DOHH2 (cell line): ENCODE measurements around the gene MICAL1.

Experiments used
- CTCF ChIP-seq: fragments of 200-600 bp; sonication (generic); IDR thresholded peaks from one replicate; pipeline ENCODE4 v1.5.1; 2014; ENCODE audit warnings: antibody characterized with exemption, mild to moderate bottlenecking, low read depth, low read length; ENCODE audit not compliant: poor library complexity, severe bottlenecking
- EZH2phosphoT487 ChIP-seq: fragments of 200-600 bp; sonication (generic); IDR thresholded peaks from 2 replicates; pipeline ENCODE4 v1.6.1; 2017; ENCODE audit warnings: borderline replicate concordance, mild to moderate bottlenecking, antibody characterized with exemption, low read length, moderate library complexity, mixed read lengths

- TF ChIP-seq CTCF = no peak
- TF ChIP-seq EZH2phosphoT487 = no peak
These were observed 40.6 kb upstream of the MICAL1 start for GRCh38 chr6:109496036-109496772.
